Measurements from ENCODE around the gene ATP6V1B1.

The ATP6V1B1 gene

DNA sequence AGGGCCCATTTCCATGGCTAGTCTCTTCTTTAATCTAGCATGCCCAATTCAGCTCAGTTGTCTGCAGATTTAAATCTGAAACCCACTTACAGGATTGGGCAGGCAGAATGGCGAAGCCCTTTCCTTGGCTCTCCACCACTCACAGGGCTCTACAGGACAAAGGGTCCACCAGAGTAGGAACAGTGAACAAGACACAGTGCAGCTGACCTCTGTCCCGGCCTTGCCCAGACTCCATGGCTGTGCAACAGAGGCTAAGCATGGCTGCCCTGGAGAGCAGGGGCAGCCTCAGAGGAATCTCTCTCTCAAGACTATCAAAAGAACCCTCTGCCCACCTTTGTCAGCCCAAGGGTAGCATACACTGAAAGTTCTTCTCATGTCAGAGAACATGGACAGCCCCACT lies 9.7 kb upstream of the ATP6V1B1 start:
- DNase-seq: no peak
- no peaks in the 10 kb centered on the region for H3K9me3 ChIP-seq (ENCODE audit: severe bottlenecking)
- TF ChIP-seq, protein P1, sequence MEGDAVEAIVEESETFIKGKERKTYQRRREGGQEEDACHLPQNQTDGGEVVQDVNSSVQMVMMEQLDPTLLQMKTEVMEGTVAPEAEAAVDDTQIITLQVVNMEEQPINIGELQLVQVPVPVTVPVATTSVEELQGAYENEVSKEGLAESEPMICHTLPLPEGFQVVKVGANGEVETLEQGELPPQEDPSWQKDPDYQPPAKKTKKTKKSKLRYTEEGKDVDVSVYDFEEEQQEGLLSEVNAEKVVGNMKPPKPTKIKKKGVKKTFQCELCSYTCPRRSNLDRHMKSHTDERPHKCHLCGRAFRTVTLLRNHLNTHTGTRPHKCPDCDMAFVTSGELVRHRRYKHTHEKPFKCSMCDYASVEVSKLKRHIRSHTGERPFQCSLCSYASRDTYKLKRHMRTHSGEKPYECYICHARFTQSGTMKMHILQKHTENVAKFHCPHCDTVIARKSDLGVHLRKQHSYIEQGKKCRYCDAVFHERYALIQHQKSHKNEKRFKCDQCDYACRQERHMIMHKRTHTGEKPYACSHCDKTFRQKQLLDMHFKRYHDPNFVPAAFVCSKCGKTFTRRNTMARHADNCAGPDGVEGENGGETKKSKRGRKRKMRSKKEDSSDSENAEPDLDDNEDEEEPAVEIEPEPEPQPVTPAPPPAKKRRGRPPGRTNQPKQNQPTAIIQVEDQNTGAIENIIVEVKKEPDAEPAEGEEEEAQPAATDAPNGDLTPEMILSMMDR (IDR thresholded peaks at IDR 0.05; ENCODE audit: low read depth, low read length): no peak
- H3K27ac ChIP-seq: no peak overlapping the region
- H3K27me3 ChIP-seq (ENCODE audit: insufficient read depth, low read depth, severe bottlenecking): no peaks in the 10 kb centered on the region
- no peak overlapping the region for H3K4me3 ChIP-seq (ENCODE audit: low read depth, low read length)
- H3K36me3 ChIP-seq: no peaks in the 10 kb centered on the region

DNA sequence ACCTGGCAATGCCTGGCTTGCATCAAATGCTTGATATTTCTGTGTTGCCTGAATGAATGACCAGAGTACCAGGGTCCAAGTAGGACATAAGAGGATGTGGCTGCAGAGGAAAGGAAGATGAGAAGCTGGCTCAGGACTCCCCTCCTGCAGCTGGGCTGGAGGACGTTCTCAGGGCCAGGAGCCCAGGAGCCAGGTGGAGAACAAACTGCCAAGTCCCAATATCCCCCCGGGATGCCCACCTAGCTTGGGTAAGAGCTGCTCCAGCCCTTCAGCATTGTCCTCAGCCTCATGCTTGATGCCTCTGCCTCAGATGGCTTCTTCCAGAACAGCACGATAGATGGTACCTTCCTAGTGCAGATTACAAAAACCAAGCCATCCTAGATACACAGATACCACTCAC lies 8.6 kb upstream of the ATP6V1B1 start:
- no peak for DNase-seq
- no peaks in the 10 kb centered on the region for H3K27me3 ChIP-seq (ENCODE audit: insufficient read depth, low read depth, severe bottlenecking)
- H3K9me3 ChIP-seq (ENCODE audit: severe bottlenecking): no peaks in the 10 kb centered on the region
- H3K36me3 ChIP-seq: no peaks in the 10 kb centered on the region
- no peak overlapping the region for H3K27ac ChIP-seq
- TF ChIP-seq, protein P1 (IDR thresholded peaks at IDR 0.05; ENCODE audit: low read depth, low read length): no peak
- H3K4me3 ChIP-seq (ENCODE audit: low read depth, low read length): no peak overlapping the region

DNA sequence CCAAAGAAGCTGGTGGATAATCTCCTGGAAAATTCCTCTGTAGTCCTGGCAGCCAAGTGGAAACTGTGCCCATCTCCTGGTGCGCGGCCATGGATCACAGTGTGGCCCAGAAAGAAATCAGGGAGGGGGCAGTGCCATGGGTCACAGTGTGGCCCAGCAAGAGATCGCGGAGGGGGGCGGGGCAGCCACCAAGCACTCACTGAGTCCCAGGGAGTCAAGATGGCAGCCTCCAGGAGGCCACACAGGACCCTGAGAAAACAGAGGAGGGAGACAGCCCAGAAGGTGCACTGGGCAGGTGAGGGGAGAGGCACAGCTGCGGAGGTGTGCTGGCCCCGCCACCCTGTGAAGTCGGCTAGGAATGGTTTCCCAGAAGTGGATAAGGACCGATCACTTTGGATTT lies 8.1 kb upstream of the ATP6V1B1 start:
- TF ChIP-seq, protein P1 (IDR thresholded peaks at IDR 0.05; ENCODE audit: low read depth, low read length): no peak
- DNase-seq: no peak
- Histone ChIP-seq H3K36me3 (no peaks in the 10 kb centered on the region), H3K27me3 (ENCODE audit: insufficient read depth, low read depth, severe bottlenecking) (no peaks in the 10 kb centered on the region), H3K9me3 (ENCODE audit: severe bottlenecking) (no peaks in the 10 kb centered on the region), H3K4me3 (ENCODE audit: low read depth, low read length) (no peak overlapping the region), H3K27ac (no peak overlapping the region)

DNA sequence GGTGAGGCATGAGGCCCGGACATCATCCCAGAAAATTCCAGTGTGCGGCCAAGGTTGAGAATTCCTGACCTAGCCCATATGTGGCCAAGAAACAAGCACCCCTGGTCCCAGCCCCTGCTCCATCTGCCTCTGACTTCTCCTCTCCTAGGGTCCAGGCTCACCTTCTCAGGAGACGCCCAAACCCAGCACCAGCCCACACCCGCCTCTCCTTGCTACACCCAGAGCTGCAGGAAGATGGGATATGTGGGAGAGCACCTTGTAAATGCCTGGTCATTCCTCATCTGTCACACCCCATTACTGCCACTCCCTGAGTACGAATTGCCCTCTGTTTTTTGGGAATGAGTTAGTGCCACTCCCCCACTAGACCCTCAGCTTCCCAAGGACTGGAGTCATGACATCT lies 7.3 kb upstream of the ATP6V1B1 start:
- no peaks in the 10 kb centered on the region for H3K9me3 ChIP-seq (ENCODE audit: severe bottlenecking)
- H3K4me3 ChIP-seq (ENCODE audit: low read depth, low read length): no peak overlapping the region
- H3K27ac ChIP-seq: no peak overlapping the region
- no peak for DNase-seq
- TF ChIP-seq, protein P1 (IDR thresholded peaks at IDR 0.05; ENCODE audit: low read depth, low read length): no peak
- H3K27me3 ChIP-seq (ENCODE audit: insufficient read depth, low read depth, severe bottlenecking): no peaks in the 10 kb centered on the region
- H3K36me3 ChIP-seq: no peaks in the 10 kb centered on the region

DNA sequence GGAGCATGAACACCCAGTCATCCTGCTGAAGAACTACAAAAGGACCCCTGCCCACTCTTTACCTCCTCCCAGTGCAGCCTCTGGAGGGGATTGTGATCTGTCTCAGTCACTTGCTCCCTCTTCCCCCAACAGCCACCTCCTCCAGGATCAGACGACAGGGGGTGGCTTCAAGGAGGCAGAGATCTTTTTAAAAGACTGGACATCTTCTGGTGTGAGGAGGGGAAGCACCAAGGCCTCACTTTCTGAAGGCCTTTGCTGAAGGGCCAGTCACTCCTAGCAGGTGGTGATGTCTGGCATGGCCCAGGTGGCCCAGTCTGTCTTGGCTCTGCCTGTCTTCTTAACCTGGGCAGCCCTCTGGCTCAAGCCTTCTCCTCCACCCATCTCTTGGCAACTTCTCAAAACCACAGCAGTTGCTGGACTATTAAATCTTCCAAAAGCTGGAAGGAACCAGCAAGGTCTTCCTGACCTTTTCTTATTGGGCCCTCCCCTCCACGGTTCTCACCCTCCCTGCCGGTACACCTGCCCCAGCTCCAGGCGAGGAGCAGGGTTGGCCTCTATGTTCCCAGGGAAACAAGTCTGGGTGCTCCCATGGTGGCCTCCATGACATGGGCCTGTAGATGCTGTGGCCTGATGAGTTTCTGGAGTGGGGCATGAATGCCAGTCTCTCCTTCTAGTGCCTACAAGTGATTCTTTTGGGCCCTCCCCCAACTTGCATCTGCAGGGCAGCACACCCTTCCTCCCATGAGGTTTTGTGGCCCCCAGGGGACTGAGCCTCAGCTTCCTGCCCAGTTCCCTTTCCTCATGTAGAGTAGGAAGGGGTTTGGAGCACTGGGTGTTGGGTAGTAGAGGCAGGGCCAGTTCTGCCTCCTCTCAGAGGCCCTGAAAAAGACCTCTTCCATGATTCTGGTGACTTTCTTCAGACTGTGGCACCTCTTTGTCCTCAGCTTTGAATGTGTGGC lies 5.0 kb upstream of the ATP6V1B1 start:
- Histone ChIP-seq H3K9me3 (ENCODE audit: severe bottlenecking) (no peaks in the 10 kb centered on the region), H3K4me3 (ENCODE audit: low read depth, low read length) (no peak overlapping the region), H3K27me3 (ENCODE audit: insufficient read depth, low read depth, severe bottlenecking) (no peaks in the 10 kb centered on the region), H3K27ac (no peak overlapping the region), H3K36me3 (no peaks in the 10 kb centered on the region)
- TF ChIP-seq, protein P1 (IDR thresholded peaks at IDR 0.05; ENCODE audit: low read depth, low read length): no peak
- DNase-seq: no peak
